ENCODE measurements around the gene VSTM4. TPM values are rescaled to one million over a fixed set of nuclear protein-coding genes. Genes with fewer than 3 reads are reported as not detected.

VSTM4 gene
- total RNA-seq, 1 experiment from 2014 or later = 0.07 TPM

GRCh38 chr10:49005270-49005669 lies 110.1 kb downstream of the VSTM4 start:
- ATAC-seq = no peak
- ChIA-PET POLR2A (no interaction called here), CTCF (no interaction called here), RAD21 (ENCODE audit: low non-redundant PET in 1 of 2, low total read pairs in 2 of 2, uncharacterized antibody in 2 of 2, unreplicated experiment in 2 of 2) (no interaction called here)
- no peak overlapping the region for H3K4me3 ChIP-seq (replicated peaks in 1 of 2; ENCODE audit: low read depth in 1 of 2, low read length in 2 of 2)
- no peak overlapping the region for H3K27ac ChIP-seq (ENCODE audit: low read depth, low read length)
- DNase-seq (ENCODE audit: low read depth, low spot score) = no peak
- intact Hi-C loops (cut with micrococcal nuclease) = no loop called here
- H4K20me1 ChIP-seq (ENCODE audit: insufficient read depth) = no peaks in the 10 kb centered on the region
- no peaks in the 10 kb centered on the region for H3K9me3 ChIP-seq (ENCODE audit: control insufficient read depth in 1 of 2, insufficient read depth in 1 of 2, low read depth in 1 of 2, low read length in 2 of 2)
- no peak overlapping the region for H2AFZ ChIP-seq (ENCODE audit: low read depth, low read length, poor library complexity, severe bottlenecking)
- H3K4me2 ChIP-seq (ENCODE audit: low read length) = no peak overlapping the region
- BruUV-seq (replicated peaks) = no TSS peak
- H3K4me1 ChIP-seq (ENCODE audit: control insufficient read depth in 1 of 2, insufficient read depth in 2 of 2, low read length in 2 of 2) = peaks cover 2 to 9% of the 10 kb centered on the region in 2 experiments; a peak in 2 of 4 replicates
- H3K36me3 ChIP-seq (ENCODE audit: control insufficient read depth in 1 of 2, insufficient read depth in 2 of 2, low read length in 2 of 2) = no peaks in the 10 kb centered on the region
- no peaks in the 10 kb centered on the region for H3K9me2 ChIP-seq (ENCODE audit: insufficient read depth)
- no peak overlapping the region for H3K9ac ChIP-seq (ENCODE audit: low read length)
- no peaks in the 10 kb centered on the region for H3K79me2 ChIP-seq (ENCODE audit: insufficient read depth, low read length)
- no peaks in the 10 kb centered on the region for H3K27me3 ChIP-seq (ENCODE audit: insufficient read depth, low read length)
- TF ChIP-seq SRF (IDR thresholded peaks at IDR 0.05; ENCODE audit: low read depth) = no peak
- TF ChIP-seq, protein P1, sequence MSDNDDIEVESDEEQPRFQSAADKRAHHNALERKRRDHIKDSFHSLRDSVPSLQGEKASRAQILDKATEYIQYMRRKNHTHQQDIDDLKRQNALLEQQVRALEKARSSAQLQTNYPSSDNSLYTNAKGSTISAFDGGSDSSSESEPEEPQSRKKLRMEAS (IDR thresholded peaks at IDR 0.05) = no peak
- no peak for TF ChIP-seq CEBPB (IDR thresholded peaks at IDR 0.05; ENCODE audit: low read depth)
- no peak for TF ChIP-seq JUND (IDR thresholded peaks at IDR 0.05)
- TF ChIP-seq, protein P2, sequence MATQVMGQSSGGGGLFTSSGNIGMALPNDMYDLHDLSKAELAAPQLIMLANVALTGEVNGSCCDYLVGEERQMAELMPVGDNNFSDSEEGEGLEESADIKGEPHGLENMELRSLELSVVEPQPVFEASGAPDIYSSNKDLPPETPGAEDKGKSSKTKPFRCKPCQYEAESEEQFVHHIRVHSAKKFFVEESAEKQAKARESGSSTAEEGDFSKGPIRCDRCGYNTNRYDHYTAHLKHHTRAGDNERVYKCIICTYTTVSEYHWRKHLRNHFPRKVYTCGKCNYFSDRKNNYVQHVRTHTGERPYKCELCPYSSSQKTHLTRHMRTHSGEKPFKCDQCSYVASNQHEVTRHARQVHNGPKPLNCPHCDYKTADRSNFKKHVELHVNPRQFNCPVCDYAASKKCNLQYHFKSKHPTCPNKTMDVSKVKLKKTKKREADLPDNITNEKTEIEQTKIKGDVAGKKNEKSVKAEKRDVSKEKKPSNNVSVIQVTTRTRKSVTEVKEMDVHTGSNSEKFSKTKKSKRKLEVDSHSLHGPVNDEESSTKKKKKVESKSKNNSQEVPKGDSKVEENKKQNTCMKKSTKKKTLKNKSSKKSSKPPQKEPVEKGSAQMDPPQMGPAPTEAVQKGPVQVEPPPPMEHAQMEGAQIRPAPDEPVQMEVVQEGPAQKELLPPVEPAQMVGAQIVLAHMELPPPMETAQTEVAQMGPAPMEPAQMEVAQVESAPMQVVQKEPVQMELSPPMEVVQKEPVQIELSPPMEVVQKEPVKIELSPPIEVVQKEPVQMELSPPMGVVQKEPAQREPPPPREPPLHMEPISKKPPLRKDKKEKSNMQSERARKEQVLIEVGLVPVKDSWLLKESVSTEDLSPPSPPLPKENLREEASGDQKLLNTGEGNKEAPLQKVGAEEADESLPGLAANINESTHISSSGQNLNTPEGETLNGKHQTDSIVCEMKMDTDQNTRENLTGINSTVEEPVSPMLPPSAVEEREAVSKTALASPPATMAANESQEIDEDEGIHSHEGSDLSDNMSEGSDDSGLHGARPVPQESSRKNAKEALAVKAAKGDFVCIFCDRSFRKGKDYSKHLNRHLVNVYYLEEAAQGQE (IDR thresholded peaks at IDR 0.05; ENCODE audit: low read depth) = no peak
- TF ChIP-seq SP1 (IDR thresholded peaks at IDR 0.05; ENCODE audit: low read depth) = no peak
- no peak for TF ChIP-seq ZNF274 (IDR thresholded peaks at IDR 0.05; ENCODE audit: low read depth, low read length)
- no peak for TF ChIP-seq CBX3 (IDR thresholded peaks at IDR 0.05; ENCODE audit: low read depth)
- TF ChIP-seq SIN3A (IDR thresholded peaks at IDR 0.05; ENCODE audit: low read depth) = no peak
- TF ChIP-seq EGR1 (IDR thresholded peaks at IDR 0.05; ENCODE audit: low read depth) = no peak
- no peak for TF ChIP-seq FOSL1 (IDR thresholded peaks at IDR 0.05; ENCODE audit: low read depth)
- TF ChIP-seq ELF1 (IDR thresholded peaks at IDR 0.05; ENCODE audit: borderline replicate concordance, low read depth) = no peak
- TF ChIP-seq EZH2phosphoT487 (IDR thresholded peaks at IDR 0.05; ENCODE audit: borderline replicate concordance) = no peak
- TF ChIP-seq POLR2AphosphoS5 (IDR thresholded peaks at IDR 0.05; ENCODE audit: low read depth, low read length) = no peak
- TF ChIP-seq EZH2 (IDR thresholded peaks at IDR 0.05) = no peak
- no peak for TF ChIP-seq YY1 (IDR thresholded peaks at IDR 0.05; ENCODE audit: extremely low read depth, insufficient replicate concordance, low read depth, low read length)
